ENCODE data around the gene ZNF850.

- TF ChIP-seq CTCF (conservative IDR thresholded peaks at IDR 0.05 in 1 of 2, IDR thresholded peaks at IDR 0.05 in 1 of 2; ENCODE audit: low read depth in 1 of 2, low read length in 2 of 2) = no peak
- TF ChIP-seq EZH2 (IDR thresholded peaks at IDR 0.05; ENCODE audit: low read length, missing control alignments) = no peak
Observed at GRCh38 chr19:36771261-36772231, 1.1 kb downstream of the ZNF850 start.

All from fibroblast of lung (primary cell).